HFF-Myc (cell line): ENCODE results near the gene FRAT2.

ENCODE experiments used
- DNase-seq: peaks from one replicate; pipeline ENCODE4 v3.0.0-alpha.2; 2011; ENCODE audit warnings: low read depth; ENCODE audit errors: extremely low read depth
- H3K4me3 ChIP-seq: replicated peaks from 2 replicates; pipeline ENCODE4 v1.5.1; 2011; ENCODE audit warnings: low read depth, mild to moderate bottlenecking, control low read depth, low read length
- TF ChIP-seq, protein P1 (sequence below): IDR thresholded peaks from 2 replicates; pipeline ENCODE4 v1.5.1; 2012; ENCODE audit warnings: mild to moderate bottlenecking, low read depth, low read length, control low read depth; ENCODE audit errors: missing control alignments

Gene FRAT2

DNA sequence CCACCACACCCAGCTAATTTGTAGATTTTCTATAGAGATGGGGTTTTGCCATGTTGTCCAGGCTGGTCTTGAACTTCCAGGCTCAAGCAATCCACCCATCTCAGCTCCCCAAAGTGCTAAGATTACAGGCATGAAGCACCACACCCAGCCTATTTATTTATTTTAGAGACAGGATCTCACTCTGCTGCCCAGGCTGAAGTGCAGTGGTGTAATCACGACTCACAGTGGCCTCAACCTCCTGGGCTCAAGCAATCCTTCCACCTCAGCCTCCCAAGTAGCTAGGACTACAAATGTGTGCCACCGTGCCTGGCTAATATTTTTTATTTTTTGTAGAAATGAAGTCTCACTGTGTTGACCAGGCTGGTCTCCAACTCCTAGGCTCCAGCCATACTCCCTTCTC lies 6.9 kb upstream of the FRAT2 start:
- no peak overlapping the region for H3K4me3 ChIP-seq
- DNase-seq = no peak
- TF ChIP-seq, protein P1, sequence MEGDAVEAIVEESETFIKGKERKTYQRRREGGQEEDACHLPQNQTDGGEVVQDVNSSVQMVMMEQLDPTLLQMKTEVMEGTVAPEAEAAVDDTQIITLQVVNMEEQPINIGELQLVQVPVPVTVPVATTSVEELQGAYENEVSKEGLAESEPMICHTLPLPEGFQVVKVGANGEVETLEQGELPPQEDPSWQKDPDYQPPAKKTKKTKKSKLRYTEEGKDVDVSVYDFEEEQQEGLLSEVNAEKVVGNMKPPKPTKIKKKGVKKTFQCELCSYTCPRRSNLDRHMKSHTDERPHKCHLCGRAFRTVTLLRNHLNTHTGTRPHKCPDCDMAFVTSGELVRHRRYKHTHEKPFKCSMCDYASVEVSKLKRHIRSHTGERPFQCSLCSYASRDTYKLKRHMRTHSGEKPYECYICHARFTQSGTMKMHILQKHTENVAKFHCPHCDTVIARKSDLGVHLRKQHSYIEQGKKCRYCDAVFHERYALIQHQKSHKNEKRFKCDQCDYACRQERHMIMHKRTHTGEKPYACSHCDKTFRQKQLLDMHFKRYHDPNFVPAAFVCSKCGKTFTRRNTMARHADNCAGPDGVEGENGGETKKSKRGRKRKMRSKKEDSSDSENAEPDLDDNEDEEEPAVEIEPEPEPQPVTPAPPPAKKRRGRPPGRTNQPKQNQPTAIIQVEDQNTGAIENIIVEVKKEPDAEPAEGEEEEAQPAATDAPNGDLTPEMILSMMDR = no peak

DNA sequence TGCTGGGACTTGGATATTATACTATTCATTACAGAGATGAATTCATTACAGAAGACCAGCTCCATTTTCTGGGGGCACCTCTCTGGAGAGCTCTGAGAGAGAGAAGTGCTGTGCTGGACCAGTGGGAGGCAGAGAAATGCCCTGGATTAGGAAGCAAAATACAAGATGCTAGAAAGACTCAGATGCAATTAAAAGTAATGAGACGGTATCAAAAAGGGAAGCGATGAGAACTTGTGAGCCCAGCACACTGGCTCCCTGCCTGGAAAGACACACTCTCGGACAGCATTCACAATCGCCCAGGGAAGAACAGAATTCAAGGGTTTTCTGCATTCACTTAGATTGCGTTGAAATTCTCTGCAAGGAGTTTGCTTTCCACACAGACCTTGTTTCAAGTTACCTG lies 3.5 kb upstream of the FRAT2 start:
- no peak for DNase-seq
- TF ChIP-seq, protein P1 = no peak
- no peak overlapping the region for H3K4me3 ChIP-seq

DNA sequence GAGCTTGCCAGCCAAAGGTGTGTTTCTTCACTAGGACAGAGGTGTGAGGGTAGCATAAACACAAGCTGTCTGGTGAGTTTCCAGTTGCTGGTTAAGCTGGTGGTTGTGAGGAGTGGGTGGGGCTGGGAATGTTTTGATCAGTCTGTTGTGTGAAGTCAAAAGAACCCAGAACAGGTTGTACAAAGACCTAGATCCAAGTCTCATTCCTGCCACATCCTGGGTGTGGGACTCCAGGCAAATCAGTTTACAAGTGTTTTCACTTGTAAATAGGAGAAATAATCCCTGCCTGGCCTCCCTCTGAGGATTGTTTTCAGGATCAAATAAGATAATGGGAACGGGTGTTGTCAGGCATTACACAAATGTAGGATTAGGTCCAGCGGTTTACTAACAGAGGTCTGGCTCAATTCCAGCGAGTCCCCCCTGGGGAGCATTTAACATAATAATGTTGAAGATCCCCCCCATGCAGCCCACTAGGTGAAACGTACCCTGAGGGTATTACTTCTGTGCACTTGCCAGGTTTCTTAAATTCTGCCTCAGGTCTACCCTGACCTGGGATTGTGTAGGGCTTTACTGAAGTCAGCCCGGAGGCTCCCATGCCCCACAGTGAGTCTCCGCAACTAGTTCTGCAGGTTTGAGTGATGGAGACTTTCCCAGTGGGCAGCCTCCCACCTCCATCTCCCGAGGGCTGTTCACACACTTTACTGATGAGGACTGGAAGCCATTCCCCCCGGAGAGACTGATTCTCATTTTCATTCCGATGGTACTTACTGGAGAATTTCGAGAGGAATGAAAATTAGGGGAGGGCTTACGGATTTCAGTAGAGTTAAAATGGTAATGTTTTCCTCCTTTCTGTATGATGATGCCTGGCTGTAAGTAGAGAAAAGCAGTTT lies 2.7 kb upstream of the FRAT2 start:
- no peak for DNase-seq
- H3K4me3 ChIP-seq = no peak overlapping the region
- TF ChIP-seq, protein P1 = no peak

DNA sequence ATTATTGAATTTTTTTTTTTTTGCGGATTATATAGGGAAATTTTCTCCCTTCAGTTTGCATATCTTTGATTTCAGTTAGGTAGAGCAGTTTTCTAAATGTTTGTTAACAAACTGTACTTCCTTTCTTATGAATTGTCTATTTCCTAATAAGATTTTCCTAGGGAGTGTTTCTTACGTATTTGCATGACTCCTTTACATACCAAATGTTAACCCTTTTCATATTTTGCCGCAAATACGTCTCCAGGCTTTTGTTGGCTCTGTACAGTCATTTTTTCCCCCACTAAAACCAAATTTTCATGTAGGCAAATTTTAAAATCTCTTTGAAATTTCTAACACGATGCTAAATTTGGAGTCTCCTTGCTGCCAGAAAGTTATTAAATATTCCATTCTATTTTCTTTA lies 1.9 kb upstream of the FRAT2 start:
- no peak overlapping the region for H3K4me3 ChIP-seq
- no peak for DNase-seq
- TF ChIP-seq, protein P1 = no peak

DNA sequence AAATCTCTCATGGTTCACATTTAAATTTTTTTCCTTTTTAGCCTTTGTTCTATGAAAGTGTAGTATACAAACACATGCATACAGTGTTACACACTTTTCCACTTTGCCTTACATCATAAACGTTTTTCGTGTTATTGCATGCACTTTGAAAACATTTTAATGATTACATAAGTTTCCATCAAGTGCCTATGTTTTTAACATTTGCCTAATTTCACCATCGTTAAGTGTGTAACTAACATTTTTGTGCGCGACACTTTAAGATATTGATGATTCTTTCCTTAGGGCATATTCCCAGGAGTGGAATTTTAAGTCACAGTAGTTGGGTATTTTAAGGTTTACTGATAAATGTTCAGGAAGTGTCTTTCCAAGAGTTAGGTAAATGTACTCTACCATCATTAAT lies 1.5 kb upstream of the FRAT2 start:
- no peak for DNase-seq
- TF ChIP-seq, protein P1 = no peak
- H3K4me3 ChIP-seq = no peak overlapping the region

DNA sequence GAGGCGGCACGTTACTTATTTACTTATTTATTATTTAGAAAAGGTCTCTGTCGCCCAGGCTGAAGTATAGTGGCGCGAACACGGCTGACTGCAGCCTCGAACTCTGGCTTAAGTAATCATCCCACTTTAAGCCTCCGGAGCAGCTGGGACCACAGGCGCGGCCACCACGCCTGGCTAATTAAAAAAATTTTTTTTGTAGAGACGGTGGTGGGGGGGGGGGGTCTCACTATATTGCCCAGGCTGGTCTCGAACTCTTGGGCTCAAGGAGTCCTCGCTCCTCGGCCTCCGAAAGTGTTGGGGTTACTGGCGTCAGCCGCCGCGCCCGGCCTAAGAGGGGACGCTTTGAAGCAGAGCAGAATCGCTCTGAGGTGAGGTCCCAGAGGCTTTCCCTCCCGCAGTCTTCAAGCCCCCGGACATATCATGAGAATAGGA lies 675 bp upstream of the FRAT2 start:
- DNase-seq = no peak
- TF ChIP-seq, protein P1 = no peak
- peak overlapping the region; percentile 77 for H3K4me3 ChIP-seq
